ENCODE data around the gene PWWP2B. TPM values are rescaled to one million over a fixed set of nuclear protein-coding genes. Genes with fewer than 3 reads are reported as not detected.
"Not testable (repeated sequence)": the region's sequence is repeated elsewhere in the genome, so short reads cannot be mapped to it uniquely, and the experiment has no call there.

The PWWP2B gene
- polyA plus RNA-seq, 1 experiment: 2.7 TPM

DNA sequence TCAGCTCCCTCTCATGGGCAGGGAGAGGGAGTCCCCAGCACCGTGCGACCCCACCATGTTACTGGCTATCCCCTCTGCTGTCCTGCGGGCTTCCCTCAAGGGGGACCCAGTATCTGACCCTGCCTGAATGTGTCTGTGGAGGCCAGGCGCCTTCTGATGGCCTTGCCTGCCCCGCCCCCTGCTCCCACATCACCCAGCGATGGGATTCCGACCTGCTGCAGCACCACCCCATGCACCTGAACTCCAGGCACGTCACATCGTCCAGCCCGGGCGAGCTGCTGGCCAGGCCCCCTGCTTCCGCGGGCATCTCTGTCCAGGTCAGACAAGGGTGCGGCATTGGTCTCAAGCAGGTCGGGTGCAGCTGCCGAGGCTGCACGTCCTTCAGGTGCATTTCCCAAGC is 46.1 kb upstream of the PWWP2B start:
- Histone ChIP-seq H3K36me3 (ENCODE audit: control insufficient read depth, insufficient read depth, low read length) (peaks cover 6% of the 10 kb centered on the region), H3K4me3 (ENCODE audit: low read depth, low read length) (no peak overlapping the region), H3K27me3 (ENCODE audit: control insufficient read depth, insufficient read depth, low read length) (no peaks in the 10 kb centered on the region)
- POLR2A ChIA-PET: no interaction called here
- TF ChIP-seq, protein P1, sequence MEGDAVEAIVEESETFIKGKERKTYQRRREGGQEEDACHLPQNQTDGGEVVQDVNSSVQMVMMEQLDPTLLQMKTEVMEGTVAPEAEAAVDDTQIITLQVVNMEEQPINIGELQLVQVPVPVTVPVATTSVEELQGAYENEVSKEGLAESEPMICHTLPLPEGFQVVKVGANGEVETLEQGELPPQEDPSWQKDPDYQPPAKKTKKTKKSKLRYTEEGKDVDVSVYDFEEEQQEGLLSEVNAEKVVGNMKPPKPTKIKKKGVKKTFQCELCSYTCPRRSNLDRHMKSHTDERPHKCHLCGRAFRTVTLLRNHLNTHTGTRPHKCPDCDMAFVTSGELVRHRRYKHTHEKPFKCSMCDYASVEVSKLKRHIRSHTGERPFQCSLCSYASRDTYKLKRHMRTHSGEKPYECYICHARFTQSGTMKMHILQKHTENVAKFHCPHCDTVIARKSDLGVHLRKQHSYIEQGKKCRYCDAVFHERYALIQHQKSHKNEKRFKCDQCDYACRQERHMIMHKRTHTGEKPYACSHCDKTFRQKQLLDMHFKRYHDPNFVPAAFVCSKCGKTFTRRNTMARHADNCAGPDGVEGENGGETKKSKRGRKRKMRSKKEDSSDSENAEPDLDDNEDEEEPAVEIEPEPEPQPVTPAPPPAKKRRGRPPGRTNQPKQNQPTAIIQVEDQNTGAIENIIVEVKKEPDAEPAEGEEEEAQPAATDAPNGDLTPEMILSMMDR (IDR thresholded peaks at IDR 0.05; ENCODE audit: insufficient read depth, low read depth, low read length): no peak
- CTCF ChIA-PET: interaction anchor here (0.7 to 2.7 kb wide), 7 partner anchors 9 to 127 kb away, joined by 3 to 16 read pairs (median 4); no protein-coding TSS in a partner anchor
- no peak for DNase-seq (ENCODE audit: low read depth)

DNA sequence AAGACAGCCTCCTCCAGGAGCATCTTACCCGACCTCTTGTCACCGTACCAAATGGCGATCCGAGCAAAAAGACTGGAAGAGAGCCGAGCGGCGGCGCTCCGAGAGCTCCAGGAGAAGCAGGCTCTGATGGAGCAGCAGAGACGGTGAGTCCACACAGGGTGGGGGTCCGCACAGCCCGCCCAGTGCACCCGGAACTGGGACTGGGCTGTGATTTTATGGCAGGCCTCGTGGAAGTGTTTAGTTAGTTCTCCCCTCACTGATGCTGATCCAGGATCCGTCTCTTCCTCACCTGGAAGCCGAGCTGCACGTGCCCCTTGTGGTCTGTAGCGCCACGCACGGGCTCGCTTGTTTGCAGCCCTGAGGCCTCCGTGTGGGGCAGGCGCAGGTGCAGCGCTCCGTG is 45.4 kb upstream of the PWWP2B start:
- CTCF ChIA-PET: interaction anchor here (0.6 to 2.7 kb wide), 8 partner anchors 9 to 129 kb away, joined by 3 to 16 read pairs (median 4); no protein-coding TSS in a partner anchor
- no peak for DNase-seq (ENCODE audit: low read depth)
- Histone ChIP-seq H3K27me3 (ENCODE audit: control insufficient read depth, insufficient read depth, low read length) (no peaks in the 10 kb centered on the region), H3K36me3 (ENCODE audit: control insufficient read depth, insufficient read depth, low read length) (peaks cover 7% of the 10 kb centered on the region), H3K4me3 (ENCODE audit: low read depth, low read length) (no peak overlapping the region)
- POLR2A ChIA-PET: no interaction called here
- TF ChIP-seq, protein P1 (IDR thresholded peaks at IDR 0.05; ENCODE audit: insufficient read depth, low read depth, low read length): no peak

DNA sequence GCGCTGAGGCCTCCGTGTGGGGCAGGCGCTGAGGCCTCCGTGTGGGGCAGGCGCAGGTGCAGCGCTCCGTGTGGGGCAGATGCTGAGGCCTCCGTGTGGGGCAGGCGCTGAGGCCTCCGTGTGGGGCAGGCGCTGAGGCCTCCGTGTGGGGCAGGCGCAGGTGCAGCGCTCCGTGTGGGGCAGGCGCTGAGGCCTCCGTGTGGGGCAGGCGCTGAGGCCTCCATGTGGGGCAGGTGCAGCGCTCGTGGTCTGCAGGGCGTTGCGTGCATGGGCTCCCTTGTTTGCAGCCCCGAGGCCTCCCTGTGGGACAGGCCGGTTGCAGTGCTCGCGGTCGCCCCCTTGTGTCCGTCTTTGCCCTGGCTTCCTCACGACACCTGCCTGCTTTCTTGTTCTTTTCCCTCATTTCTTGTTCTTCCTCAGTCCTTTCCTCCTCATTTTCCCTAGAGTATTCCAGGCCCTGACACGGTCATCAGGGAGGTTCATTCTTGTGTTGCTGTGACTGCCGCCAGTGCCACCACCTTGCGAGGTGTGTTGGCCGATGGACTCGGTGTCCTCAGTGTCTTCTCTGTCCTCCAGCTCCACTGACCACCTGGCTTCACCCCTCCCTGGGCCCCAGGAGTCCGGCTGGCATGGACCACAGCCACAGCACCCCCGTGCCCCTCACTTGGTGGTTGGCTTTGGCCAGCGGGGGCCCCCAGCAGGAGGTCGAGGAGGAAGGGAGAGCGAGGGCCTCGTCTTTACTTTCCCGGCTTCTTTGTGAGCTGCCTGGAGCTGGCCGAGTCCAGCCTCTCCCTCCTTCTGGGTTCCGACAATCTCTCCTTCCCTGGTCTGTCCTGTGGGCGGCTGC is 44.3 kb upstream of the PWWP2B start:
- POLR2A ChIA-PET: not testable (repeated sequence)

DNA sequence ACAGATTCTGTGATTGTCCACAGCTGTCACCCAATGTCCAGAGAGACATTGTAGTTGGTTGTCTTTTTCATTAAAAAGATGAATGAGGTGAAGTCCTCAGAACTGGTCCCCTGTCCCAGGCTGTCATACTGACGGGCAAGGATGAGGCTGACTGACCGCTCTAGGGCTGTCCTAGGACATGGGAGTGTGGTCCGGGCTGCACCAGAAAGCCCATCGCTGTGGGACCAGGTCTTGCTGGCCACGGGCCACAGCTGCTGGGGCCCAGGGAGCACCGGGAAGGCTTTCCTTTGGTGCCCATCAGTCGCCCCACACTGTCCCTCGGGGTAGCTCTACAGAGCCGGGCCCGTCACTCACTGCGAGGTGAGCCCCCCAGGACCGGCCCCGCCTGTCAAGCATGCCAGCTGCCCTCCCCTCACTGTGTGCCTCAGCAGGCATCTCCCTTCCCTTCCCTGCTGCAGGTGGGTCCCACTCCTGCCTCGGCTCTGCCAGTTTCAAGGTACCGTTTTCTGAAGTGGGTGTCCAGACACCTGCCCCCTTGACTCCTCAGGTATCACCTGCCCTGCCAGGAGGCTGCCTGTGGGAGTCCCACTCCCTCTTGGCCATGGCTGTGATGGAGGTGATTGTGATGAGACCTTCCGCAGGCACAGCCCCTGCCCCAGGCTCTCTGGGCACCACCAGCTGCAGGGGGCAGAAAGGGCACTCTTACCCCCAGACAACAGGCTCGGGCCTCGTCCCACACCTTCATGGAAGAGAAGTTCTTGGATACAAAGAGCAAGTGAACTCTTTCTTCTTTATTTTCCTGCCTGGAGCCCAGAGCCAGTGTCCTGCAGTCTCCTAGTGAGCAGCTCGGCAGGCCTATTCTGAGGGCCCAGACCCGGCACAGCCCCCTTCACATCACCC is 43.3 kb upstream of the PWWP2B start:
- TF ChIP-seq, protein P1 (IDR thresholded peaks at IDR 0.05; ENCODE audit: insufficient read depth, low read depth, low read length): no peak
- Histone ChIP-seq H3K27me3 (ENCODE audit: control insufficient read depth, insufficient read depth, low read length) (no peaks in the 10 kb centered on the region), H3K36me3 (ENCODE audit: control insufficient read depth, insufficient read depth, low read length) (peaks cover 5% of the 10 kb centered on the region), H3K4me3 (ENCODE audit: low read depth, low read length) (no peak overlapping the region)
- ChIA-PET POLR2A (no interaction called here), CTCF (interaction anchor here (0.7 to 2.3 kb wide), 12 partner anchors 10 to 135 kb away, joined by 3 to 23 read pairs (median 3); no protein-coding TSS in a partner anchor)
- no peak for DNase-seq (ENCODE audit: low read depth)

More for the DNA sequence above, 44.3 kb upstream of the PWWP2B start:
- not testable (repeated sequence) for DNase-seq (ENCODE audit: low read depth); H3K27me3 ChIP-seq (ENCODE audit: control insufficient read depth, insufficient read depth, low read length); H3K36me3 ChIP-seq (ENCODE audit: control insufficient read depth, insufficient read depth, low read length); H3K4me3 ChIP-seq (ENCODE audit: low read depth, low read length)
- TF ChIP-seq, protein P1 (IDR thresholded peaks at IDR 0.05; ENCODE audit: insufficient read depth, low read depth, low read length): peak; percentile 84
- CTCF ChIA-PET: interaction anchor here (0.8 to 2.3 kb wide), 11 partner anchors 11 to 134 kb away, joined by 3 to 23 read pairs (median 3); no protein-coding TSS in a partner anchor
